H9 (cell line): ENCODE data around the gene TPRG1. TPM values are rescaled to one million over a fixed set of nuclear protein-coding genes. Genes with fewer than 3 reads are reported as not detected.

Experiments
- DNase-seq: peaks from one replicate; pipeline ENCODE4 v3.0.0-alpha.2; 2017
- H2AFZ ChIP-seq: one replicate; pipeline ENCODE4 v1.6.1; 2013; ENCODE audit warnings: mild to moderate bottlenecking, low read length, control low read depth, moderate library complexity
- H2AK5ac ChIP-seq: 2 replicates; pipeline ENCODE4 v1.6.1; 2013; ENCODE audit warnings: low read length, control low read depth, mixed read lengths; ENCODE audit not compliant: insufficient read length
- H2BK120ac ChIP-seq: one replicate; pipeline ENCODE4 v1.6.1; 2013; ENCODE audit warnings: low read depth, mild to moderate bottlenecking, low read length, control low read depth, inconsistent platforms; ENCODE audit not compliant: poor library complexity, severe bottlenecking
- H2BK12ac ChIP-seq: 2 replicates; pipeline ENCODE4 v1.6.1; 2013; ENCODE audit warnings: low read length, control low read depth, mixed read lengths, low read depth; ENCODE audit not compliant: insufficient read length
- H2BK15ac ChIP-seq: 2 replicates; pipeline ENCODE4 v1.6.1; 2013; ENCODE audit warnings: low read depth, low read length, control low read depth
- H2BK20ac ChIP-seq: one replicate; pipeline ENCODE4 v1.6.1; 2013; ENCODE audit warnings: low read depth, mild to moderate bottlenecking, low read length, control low read depth, inconsistent platforms; ENCODE audit not compliant: poor library complexity, severe bottlenecking
- H2BK5ac ChIP-seq: 2 replicates; pipeline ENCODE4 v1.6.1; 2013; ENCODE audit warnings: low read length, control low read depth, mixed read lengths; ENCODE audit not compliant: insufficient read length
- H3K14ac ChIP-seq: 2 replicates; pipeline ENCODE4 v1.6.1; 2013; ENCODE audit warnings: low read length, control low read depth; ENCODE audit not compliant: insufficient read depth
- H3K18ac ChIP-seq: 2 replicates; pipeline ENCODE4 v1.6.1; 2013; ENCODE audit warnings: low read depth, mild to moderate bottlenecking, mixed read lengths, low read length, control low read depth; ENCODE audit not compliant: insufficient read length
- H3K23ac ChIP-seq: 2 replicates; pipeline ENCODE4 v1.6.1; 2013; ENCODE audit warnings: low read length, control low read depth, mixed read lengths, low read depth; ENCODE audit not compliant: insufficient read length
- H3K23me2 ChIP-seq: 2 replicates; pipeline ENCODE4 v1.6.1; 2013; ENCODE audit warnings: low read depth, mild to moderate bottlenecking, mixed read lengths, low read length, control low read depth; ENCODE audit not compliant: insufficient read length, poor library complexity, severe bottlenecking
- H3K27ac ChIP-seq: 2 replicates; pipeline ENCODE4 v1.5.1; 2013; ENCODE audit warnings: low read length, control low read depth, mixed read lengths, low read depth; ENCODE audit not compliant: insufficient read length
- H3K27me3 ChIP-seq: 2 replicates; pipeline ENCODE4 v1.6.1; 2013; ENCODE audit warnings: low read length, control low read depth, inconsistent platforms; ENCODE audit not compliant: insufficient read depth
- H3K4ac ChIP-seq: 2 replicates; pipeline ENCODE4 v1.6.1; 2013; ENCODE audit warnings: low read depth, mild to moderate bottlenecking, control low read depth, inconsistent platforms, low read length, moderate library complexity
- H3K4me1 ChIP-seq: 2 replicates; pipeline ENCODE4 v1.6.1; 2013; ENCODE audit warnings: low read length, control low read depth, inconsistent platforms; ENCODE audit not compliant: insufficient read depth
- H3K4me2 ChIP-seq: 2 replicates; pipeline ENCODE4 v1.6.1; 2013; ENCODE audit warnings: low read length, control low read depth, mixed read lengths; ENCODE audit not compliant: insufficient read length, insufficient read depth
- H3K56ac ChIP-seq: 2 replicates; pipeline ENCODE4 v1.6.1; 2013; ENCODE audit warnings: low read depth, mild to moderate bottlenecking, mixed read lengths, low read length, control low read depth; ENCODE audit not compliant: insufficient read length
- H3K79me1 ChIP-seq: 2 replicates; pipeline ENCODE4 v1.6.1; 2013; ENCODE audit warnings: low read depth, mild to moderate bottlenecking, moderate library complexity, low read length, control low read depth, inconsistent platforms; ENCODE audit not compliant: insufficient read depth, poor library complexity, severe bottlenecking
- H3K79me2 ChIP-seq: 2 replicates; pipeline ENCODE4 v1.6.1; 2013; ENCODE audit warnings: low read length, control low read depth, inconsistent platforms; ENCODE audit not compliant: insufficient read depth
- H3K9ac ChIP-seq: 2 replicates; pipeline ENCODE4 v1.6.1; 2013; ENCODE audit warnings: low read length, control low read depth, mixed read lengths; ENCODE audit not compliant: insufficient read length; ENCODE audit errors: extremely low read depth
- H3K9me3 ChIP-seq: one replicate; pipeline ENCODE4 v1.6.1; 2013; ENCODE audit warnings: low read depth, low read length, inconsistent platforms; ENCODE audit not compliant: control insufficient read depth
- H3T11ph ChIP-seq: one replicate; pipeline ENCODE4 v1.6.1; 2013; ENCODE audit warnings: mild to moderate bottlenecking, low read length, control low read depth, inconsistent platforms
- H4K20me1 ChIP-seq: one replicate; pipeline ENCODE4 v1.6.1; 2013; ENCODE audit not compliant: control insufficient read depth, insufficient read length, insufficient read depth
- H4K5ac ChIP-seq: 2 replicates; pipeline ENCODE4 v1.6.1; 2013; ENCODE audit warnings: low read depth, mild to moderate bottlenecking, mixed read lengths, low read length, control low read depth; ENCODE audit not compliant: insufficient read length
- H4K8ac ChIP-seq: replicated peaks from 2 replicates; pipeline ENCODE4 v1.6.1; 2013; ENCODE audit warnings: low read length, control low read depth, mixed read lengths, low read depth; ENCODE audit not compliant: insufficient read length
- H4K91ac ChIP-seq: 2 replicates; pipeline ENCODE4 v1.6.1; 2013; ENCODE audit warnings: low read depth, mild to moderate bottlenecking, moderate library complexity, mixed read lengths, low read length, control low read depth; ENCODE audit not compliant: insufficient read length
- H3K27ac Mint-ChIP-seq, 3 experiments: 2 replicates in 2 of 3; 3 replicates in 1 of 3; pipeline ENCODE4 v1.8.0; 2020 to 2021; ENCODE audit warnings: mixed read lengths in 3 of 3, mild to moderate bottlenecking in 1 of 3, moderate library complexity in 1 of 3
- H3K27me3 Mint-ChIP-seq: 2 replicates; pipeline ENCODE4 v1.8.0; 2021; ENCODE audit warnings: low read depth, mild to moderate bottlenecking, moderate library complexity, mixed read lengths
- H3K36me3 Mint-ChIP-seq, 3 experiments: 2 replicates in 2 of 3; 3 replicates in 1 of 3; pipeline ENCODE4 v1.8.0; 2020 to 2021; ENCODE audit warnings: low read depth in 3 of 3, mixed read lengths in 3 of 3; ENCODE audit not compliant: insufficient read depth in 1 of 3
- H3K4me1 Mint-ChIP-seq, 2 experiments: 2 replicates each; pipeline ENCODE4 v1.8.0; 2020; ENCODE audit warnings: mixed read lengths in 2 of 2
- H3K4me3 Mint-ChIP-seq, 2 experiments: 2 replicates in 1 of 2; 3 replicates in 1 of 2; pipeline ENCODE4 v1.8.0; 2020 to 2021; ENCODE audit warnings: mild to moderate bottlenecking in 2 of 2, mixed read lengths in 2 of 2, moderate library complexity in 1 of 2
- H3K9me3 Mint-ChIP-seq, 2 experiments: 2 replicates in 1 of 2; 3 replicates in 1 of 2; pipeline ENCODE4 v1.8.0; 2020; ENCODE audit warnings: mild to moderate bottlenecking in 2 of 2, mixed read lengths in 2 of 2, moderate library complexity in 1 of 2
- CTCF ChIP-seq: fragments of 200-600 bp; sonication (generic); conservative IDR thresholded peaks from 3 replicates; pipeline ENCODE4 v1.8.0; 2021; ENCODE audit warnings: antibody characterized with exemption, mild to moderate bottlenecking
- WGBS: extraction: QIAGEN DNeasy Blood & Tissue Kit; methylation state at CpG from one replicate; pipeline ENCODE4 v1.1.7; 2013; ENCODE audit warnings: missing lambda C conversion rate, low lambda C conversion rate, mixed read lengths; ENCODE audit not compliant: insufficient read length; ENCODE audit errors: extremely low coverage; 5-methylcytosine and 5-hydroxymethylcytosine counted together
- total RNA-seq: library from RNA; stranded (reverse); gene quantifications from 2 replicates; pipeline ENCODE4 v1.2.1, GENCODE V29; 2021

Gene TPRG1
- total RNA-seq, 1 experiment from 2014 or later, result 0.66 TPM

DNA sequence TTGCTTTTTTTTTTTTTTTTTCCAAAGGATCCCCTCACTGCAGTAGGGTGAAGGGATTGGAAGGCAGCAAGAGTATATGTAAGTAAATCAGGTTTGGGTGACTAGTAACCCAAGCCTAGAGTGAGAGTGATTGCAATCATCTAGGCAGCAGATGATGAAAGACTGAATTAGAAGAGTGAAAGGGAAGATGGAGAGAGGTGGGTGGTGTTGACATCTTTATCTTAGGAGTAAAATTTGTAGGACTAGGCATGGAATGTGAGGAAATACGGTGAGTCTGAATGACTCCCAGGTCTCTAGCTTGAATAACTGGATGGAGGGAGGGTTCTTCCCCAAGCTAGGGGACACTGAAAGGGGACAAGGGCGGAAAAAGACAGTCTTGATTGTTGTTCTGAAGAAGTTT, 63.4 kb downstream of the TPRG1 start:
- Histone ChIP-seq H4K5ac (no peak overlapping the region), H3K79me2 (no peaks in the 10 kb centered on the region), H2AFZ (no peak overlapping the region), H3K4me1 (no peaks in the 10 kb centered on the region), H4K91ac (no peak overlapping the region), H3K14ac (no peak overlapping the region), H3K4ac (no peak overlapping the region), H4K8ac (no peak overlapping the region), H3K23me2 (no peaks in the 10 kb centered on the region), H3K27me3 (no peaks in the 10 kb centered on the region), H2BK120ac (no peak overlapping the region), H3K56ac (no peak overlapping the region), H2BK15ac (no peak overlapping the region), H3K4me2 (no peak overlapping the region), H3K27ac (no peak overlapping the region), H3T11ph (no peak overlapping the region), H3K79me1 (no peaks in the 10 kb centered on the region), H2BK12ac (no peak overlapping the region), H2AK5ac (no peak overlapping the region), H3K18ac (no peak overlapping the region), H3K9me3 (no peaks in the 10 kb centered on the region), H2BK20ac (no peak overlapping the region), H4K20me1 (no peaks in the 10 kb centered on the region), H3K9ac (no peak overlapping the region), H3K23ac (no peak overlapping the region), H2BK5ac (no peak overlapping the region)
- no peak overlapping the region for H3K4me3 Mint-ChIP-seq
- H3K27me3 Mint-ChIP-seq, result no peaks in the 10 kb centered on the region; the same call in 1 of the 2 replicates
- H3K4me1 Mint-ChIP-seq, result no peaks in the 10 kb centered on the region
- no peaks in the 10 kb centered on the region for H3K36me3 Mint-ChIP-seq
- no peak for DNase-seq
- H3K27ac Mint-ChIP-seq, result no peak overlapping the region; a peak in 1 of 7 replicates
- WGBS, result no CpG with 5 or more reads among the region's 2 CpGs
- H3K9me3 Mint-ChIP-seq, result no peaks in the 10 kb centered on the region
- no peak for TF ChIP-seq CTCF
